GM19193 (cell line): ENCODE results near the gene SIRT7.

Source experiments
- POLR2A ChIP-seq: IDR thresholded peaks from 4 replicates; pipeline ENCODE4 v1.6.1; 2011; ENCODE audit not compliant: insufficient read depth, insufficient read length; ENCODE audit errors: extremely low read depth

SIRT7 gene

DNA sequence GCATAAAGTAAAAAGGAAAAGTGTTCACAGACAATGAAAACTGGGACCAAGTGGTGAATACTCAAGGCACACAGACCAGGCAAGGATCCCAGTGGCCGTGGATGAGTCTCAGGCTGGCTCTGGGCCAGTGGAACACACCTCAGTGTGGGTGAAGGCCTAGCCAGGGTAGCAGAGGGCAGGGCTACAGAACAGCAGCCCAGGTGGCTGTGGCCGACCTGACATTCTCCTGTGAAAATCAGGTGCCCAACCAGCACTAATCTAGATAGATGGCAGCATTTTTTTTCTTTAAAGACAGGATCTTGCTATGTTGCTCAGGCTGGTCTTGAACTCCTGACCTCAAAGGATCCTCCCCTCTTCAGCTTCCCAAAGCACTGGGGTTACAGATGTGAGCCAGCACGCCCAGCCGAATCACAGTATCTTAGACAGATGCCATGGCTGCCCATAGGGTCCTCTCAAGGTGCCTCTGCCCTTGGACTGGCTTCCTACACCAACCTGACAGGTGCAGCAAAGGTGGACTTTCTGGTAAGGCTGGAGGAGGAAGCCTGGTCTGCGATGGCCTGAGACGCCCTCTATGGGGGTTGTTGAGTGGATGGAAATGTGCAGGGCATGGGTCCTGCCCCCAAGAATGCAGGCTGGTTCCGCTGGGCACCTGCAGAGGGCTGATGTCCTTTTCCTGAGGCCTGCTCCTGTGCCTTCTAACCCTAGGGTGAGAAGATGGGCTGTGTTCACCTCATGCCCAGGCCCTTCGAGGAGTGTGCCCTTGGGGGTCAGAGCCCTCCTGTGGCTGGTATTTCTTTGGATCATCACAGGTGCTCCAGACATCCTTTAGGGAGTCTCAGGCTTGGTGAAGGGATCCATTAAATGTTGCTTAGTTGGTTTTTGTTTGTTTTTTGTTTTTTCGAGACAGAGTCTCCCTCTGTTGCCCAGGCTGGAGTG is 53.9 kb downstream of the SIRT7 start:
- TF ChIP-seq POLR2A = peak; percentile 9

DNA sequence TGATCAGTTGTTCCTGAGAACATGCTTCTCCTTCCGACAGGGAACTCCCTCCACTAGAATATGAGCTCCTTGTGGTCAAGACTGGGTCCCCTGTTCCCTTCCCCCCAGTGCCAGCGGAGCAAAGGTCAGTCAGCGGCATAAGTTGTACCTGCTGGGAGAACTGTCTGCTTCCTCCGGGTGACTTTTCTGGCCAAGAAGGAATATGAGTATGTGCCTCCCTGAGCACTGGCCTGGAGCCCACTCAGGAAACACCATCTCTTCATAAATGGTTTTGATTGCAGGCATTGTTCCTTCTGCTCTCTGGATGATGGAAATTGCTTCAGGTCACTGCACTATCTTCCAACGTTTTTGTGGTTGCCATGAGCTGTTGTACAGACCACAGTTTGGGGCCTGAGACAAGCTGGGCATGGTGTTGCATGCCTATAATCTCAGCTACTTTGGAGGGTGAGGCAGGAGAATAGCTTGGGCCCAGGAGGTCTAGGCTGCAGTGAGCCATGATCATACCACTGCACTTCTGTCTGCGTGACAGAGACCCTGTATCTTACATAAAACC is 54.8 kb downstream of the SIRT7 start:
- no peak for TF ChIP-seq POLR2A
